HEK293T (cell line): ENCODE data around the gene SIGLEC10.

Experiments used
- ARNT ChIP-seq: fragments of 450-650 bp; IDR thresholded peaks from 2 replicates; pipeline ENCODE4 v1.6.1; 2017; ENCODE audit warnings: mild to moderate bottlenecking
- BHLHE40 ChIP-seq: fragments of 450-650 bp; IDR thresholded peaks from 2 replicates; pipeline ENCODE4 v1.6.1; 2016; ENCODE audit warnings: mild to moderate bottlenecking, moderate library complexity, borderline replicate concordance
- CTBP1 ChIP-seq: fragments of 450-650 bp; IDR thresholded peaks from 2 replicates; pipeline ENCODE4 v1.6.1; 2016; ENCODE audit warnings: borderline replicate concordance
- ELF4 ChIP-seq: fragments of 450-650 bp; IDR thresholded peaks from 2 replicates; pipeline ENCODE4 v1.6.1; 2017; ENCODE audit warnings: antibody characterized with exemption
- FOXA1 ChIP-seq: fragments of 450-650 bp; IDR thresholded peaks from 2 replicates; pipeline ENCODE4 v1.6.1; 2016; ENCODE audit warnings: mild to moderate bottlenecking
- FOXM1 ChIP-seq: fragments of 450-650 bp; IDR thresholded peaks from 2 replicates; pipeline ENCODE4 v1.6.1; 2017; ENCODE audit warnings: mild to moderate bottlenecking, borderline replicate concordance
- HDGF ChIP-seq: fragments of 450-650 bp; IDR thresholded peaks from 2 replicates; pipeline ENCODE4 v1.6.1; 2017; ENCODE audit warnings: antibody characterized with exemption, borderline replicate concordance
- LEF1 ChIP-seq: fragments of 450-650 bp; IDR thresholded peaks from 2 replicates; pipeline ENCODE4 v1.6.1; 2017; ENCODE audit warnings: mild to moderate bottlenecking, borderline replicate concordance
- NFRKB ChIP-seq: fragments of 450-650 bp; IDR thresholded peaks from 2 replicates; pipeline ENCODE4 v1.6.1; 2016; ENCODE audit warnings: mild to moderate bottlenecking, moderate library complexity
- SP1 ChIP-seq: fragments of 450-650 bp; IDR thresholded peaks from 2 replicates; pipeline ENCODE4 v1.6.1; 2017
- SUZ12 ChIP-seq: fragments of 450-650 bp; IDR thresholded peaks from 2 replicates; pipeline ENCODE4 v1.6.1; 2016; ENCODE audit warnings: mild to moderate bottlenecking
- ZNF384 ChIP-seq: fragments of 450-650 bp; IDR thresholded peaks from 2 replicates; pipeline ENCODE4 v1.6.1; 2016

DNA sequence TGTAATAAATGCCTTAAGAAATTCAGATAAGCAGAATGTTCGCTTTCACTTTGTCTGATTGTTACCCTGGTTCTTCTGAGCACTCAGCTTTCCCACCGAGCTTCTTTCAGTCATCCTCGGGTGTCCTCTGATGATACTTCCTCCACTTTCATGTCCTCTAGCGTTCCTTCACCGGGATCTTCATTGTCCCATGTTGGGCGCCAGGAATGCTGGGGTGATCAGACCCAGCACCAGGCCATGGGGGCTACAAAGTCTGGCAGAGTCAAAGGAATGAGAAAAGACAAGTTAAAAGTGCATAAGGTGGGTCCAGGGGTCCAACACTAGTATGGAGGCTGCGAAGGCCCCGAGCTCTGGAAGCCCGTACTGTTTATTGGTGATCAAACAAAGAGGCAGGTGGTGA, 15.3 kb downstream of the SIGLEC10 start:
- TF ChIP-seq BHLHE40 (no peak), ARNT (no peak), FOXA1 (no peak), CTBP1 (no peak), FOXM1 (no peak), HDGF (no peak), ZNF384 (no peak), SP1 (no peak), NFRKB (no peak), LEF1 (no peak), ELF4 (no peak), SUZ12 (no peak)
